Choroid plexus epithelial cell (primary cell): ENCODE data around the gene TCF21.

Experiments used
- DNase-seq: peaks from one replicate; pipeline ENCODE4 v3.0.0-alpha.2; 2010; ENCODE audit warnings: low read depth
- H3K4me3 ChIP-seq: 2 replicates; pipeline ENCODE4 v1.5.1; 2011; ENCODE audit warnings: low read depth, mild to moderate bottlenecking, control low read depth, low read length, moderate library complexity
- TF ChIP-seq, protein P1 (sequence below): conservative IDR thresholded peaks from 2 replicates; pipeline ENCODE4 v1.5.1; 2011; ENCODE audit warnings: low read depth, mild to moderate bottlenecking, control low read depth, inconsistent platforms, low read length, moderate library complexity

TCF21 gene

DNA sequence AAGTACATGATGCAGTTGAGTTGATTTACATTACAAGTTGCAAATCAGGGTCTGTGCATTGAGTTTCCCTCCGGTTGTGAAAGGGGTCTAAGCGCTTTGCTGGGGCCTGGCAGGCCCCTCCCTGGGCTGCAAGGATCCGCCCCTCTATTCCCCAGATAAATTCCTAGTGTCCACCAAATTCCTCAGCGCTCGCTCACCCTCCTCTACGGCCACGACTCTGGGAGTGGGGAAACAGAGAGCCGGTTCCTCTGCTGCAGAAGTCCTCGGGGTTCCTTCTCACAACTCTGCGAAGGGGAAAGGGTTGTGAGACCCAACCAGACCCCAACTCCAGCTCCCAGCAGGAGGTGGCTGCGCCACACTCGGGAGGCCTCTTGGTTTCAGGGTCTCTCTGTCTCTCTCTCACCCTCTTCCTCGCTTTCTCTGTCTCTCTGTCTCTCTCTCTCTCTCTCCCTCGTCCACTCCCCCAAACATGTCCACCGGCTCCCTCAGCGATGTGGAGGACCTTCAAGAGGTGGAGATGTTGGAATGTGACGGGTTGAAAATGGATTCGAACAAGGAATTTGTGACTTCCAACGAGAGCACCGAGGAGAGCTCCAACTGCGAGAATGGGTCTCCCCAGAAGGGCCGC is at the start of gene TCF21:
TSS of gene TCF21 (plus strand) at position 185 of the 628 bp plus-strand sequence. CDS start at position 470, 285 bp downstream.
- H3K4me3 ChIP-seq = peak within 1 kb of the TSS; percentile 67
- peak; percentile 65 for DNase-seq
- TF ChIP-seq, protein P1, sequence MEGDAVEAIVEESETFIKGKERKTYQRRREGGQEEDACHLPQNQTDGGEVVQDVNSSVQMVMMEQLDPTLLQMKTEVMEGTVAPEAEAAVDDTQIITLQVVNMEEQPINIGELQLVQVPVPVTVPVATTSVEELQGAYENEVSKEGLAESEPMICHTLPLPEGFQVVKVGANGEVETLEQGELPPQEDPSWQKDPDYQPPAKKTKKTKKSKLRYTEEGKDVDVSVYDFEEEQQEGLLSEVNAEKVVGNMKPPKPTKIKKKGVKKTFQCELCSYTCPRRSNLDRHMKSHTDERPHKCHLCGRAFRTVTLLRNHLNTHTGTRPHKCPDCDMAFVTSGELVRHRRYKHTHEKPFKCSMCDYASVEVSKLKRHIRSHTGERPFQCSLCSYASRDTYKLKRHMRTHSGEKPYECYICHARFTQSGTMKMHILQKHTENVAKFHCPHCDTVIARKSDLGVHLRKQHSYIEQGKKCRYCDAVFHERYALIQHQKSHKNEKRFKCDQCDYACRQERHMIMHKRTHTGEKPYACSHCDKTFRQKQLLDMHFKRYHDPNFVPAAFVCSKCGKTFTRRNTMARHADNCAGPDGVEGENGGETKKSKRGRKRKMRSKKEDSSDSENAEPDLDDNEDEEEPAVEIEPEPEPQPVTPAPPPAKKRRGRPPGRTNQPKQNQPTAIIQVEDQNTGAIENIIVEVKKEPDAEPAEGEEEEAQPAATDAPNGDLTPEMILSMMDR = no peak

DNA sequence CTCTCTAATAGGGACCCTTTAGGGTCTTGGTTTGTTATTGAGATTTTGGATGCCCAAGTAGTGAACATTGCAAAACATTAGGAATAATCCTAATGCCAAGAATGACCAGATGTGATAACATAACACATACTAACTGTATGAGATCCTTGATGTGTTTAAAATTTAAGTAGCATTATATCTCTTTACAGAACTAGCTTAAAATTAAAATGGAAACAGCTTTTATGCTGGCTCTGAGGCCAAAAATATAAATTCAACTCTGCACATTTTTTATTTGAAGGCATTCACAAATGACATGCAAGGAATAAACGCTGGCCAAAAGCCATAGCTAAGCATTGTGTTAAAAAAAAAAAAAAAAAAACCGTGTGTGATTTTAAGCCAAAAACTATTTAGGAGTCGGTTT is 47.7 kb upstream of the TCF21 start:
- no peak for DNase-seq
- TF ChIP-seq, protein P1 = no peak
- H3K4me3 ChIP-seq = no peak overlapping the region

DNA sequence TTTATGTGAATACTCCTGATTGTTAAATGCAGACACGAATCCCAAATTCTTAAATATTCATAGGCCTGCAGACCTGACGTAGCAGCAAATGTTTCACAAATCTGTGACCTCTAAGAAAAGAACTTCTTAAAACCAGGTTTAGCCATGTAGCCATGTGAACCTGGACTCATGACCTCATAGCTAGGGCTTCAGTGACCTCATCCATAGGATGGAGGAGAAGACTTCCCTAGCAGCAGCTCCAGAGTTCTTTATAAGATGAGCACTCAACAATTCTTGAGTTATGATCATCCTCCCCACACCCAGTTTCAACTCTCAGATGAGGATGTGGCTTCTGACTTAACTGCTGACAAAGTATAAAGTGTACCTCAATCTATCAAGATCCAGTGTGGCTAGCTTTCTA is 45.8 kb upstream of the TCF21 start:
- TF ChIP-seq, protein P1 = no peak
- DNase-seq = no peak
- no peak overlapping the region for H3K4me3 ChIP-seq

DNA sequence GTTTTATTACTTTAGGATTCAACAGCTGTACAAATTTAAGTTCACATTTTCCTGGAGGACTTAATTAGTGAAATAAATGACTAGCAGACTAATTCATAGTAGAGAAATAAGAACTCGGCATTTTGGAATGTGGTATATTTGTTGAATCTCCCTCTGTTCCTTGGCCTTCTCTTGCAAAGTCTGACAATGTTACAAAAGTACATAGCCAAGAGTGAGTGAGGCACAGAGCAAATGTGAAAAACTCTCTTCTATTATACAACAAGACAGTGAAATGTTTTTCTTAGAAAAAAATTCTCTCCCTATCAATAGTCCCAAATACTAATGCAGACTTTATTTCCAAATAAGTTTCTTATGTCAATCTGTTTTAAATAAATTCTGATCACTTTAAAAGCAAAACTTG is 44.2 kb upstream of the TCF21 start:
- TF ChIP-seq, protein P1 = no peak
- H3K4me3 ChIP-seq = no peak overlapping the region

DNA sequence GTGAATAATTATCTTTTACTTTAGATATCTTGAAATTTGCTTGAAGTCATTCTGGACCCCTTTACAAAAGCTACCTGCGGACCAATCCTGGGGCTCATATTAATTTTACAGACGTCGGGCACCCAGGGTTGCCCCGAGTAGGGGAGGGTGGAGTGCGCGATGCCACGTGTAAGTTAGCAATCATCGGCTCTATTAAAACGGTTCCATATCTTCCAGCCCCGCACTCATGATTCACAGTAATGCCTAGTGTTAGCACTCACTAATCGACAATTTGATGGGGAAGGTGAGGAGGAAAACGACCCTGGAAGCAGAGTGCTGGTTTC is 34.9 kb upstream of the TCF21 start:
- no peak for DNase-seq
- no peak overlapping the region for H3K4me3 ChIP-seq
- TF ChIP-seq, protein P1 = no peak

More for the DNA sequence above, 44.2 kb upstream of the TCF21 start:
- no peak for DNase-seq

DNA sequence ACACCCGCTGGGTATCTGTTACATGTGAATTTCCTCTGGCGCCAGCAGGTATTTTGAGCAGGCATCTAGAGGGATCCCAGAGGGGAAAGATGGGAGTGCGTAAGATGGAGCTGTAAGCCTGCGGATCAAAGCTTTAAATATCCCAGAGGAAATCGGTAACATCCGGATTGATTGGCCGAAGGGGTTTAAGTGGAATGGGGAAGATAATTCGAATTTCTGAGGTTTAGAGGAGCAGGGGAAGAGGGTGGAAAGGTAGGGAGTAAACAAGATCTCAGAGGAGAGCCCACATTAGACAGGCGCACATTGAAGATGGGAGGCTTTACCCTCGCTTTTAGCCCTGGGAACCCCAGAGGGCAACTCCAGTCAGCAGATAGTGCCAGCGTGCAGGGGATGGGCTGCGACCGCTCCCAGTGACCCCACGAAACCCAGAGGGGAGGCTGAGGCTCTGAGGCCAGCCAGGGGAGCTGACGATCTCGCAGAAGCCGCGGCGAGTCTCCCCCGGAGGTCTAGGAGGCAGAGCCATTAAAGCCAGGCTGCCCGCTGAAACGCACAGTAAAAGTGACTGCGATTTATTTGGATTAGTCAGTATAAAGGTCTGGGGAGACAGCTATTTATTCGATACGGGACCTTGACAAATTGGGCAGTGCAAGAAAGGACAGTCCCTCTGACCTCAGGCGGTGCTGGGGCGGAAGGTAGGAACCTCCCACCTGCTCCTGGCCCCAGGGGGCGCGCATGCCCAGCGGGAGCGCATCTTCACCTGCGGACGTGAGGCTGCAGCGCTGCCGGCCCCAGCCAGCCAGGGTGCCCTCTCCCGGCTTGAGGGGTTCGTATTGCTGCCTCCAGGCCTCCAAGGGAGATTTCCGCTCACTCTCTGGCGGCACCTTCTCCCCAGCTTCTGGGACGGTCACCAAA is 34.3 kb upstream of the TCF21 start:
- peak overlapping the region; percentile 35 for H3K4me3 ChIP-seq
- TF ChIP-seq, protein P1 = peak; percentile 19
- DNase-seq = no peak
